Keratinocyte (primary cell): ENCODE results near the gene ELP6.

Experiments
- EZH2 ChIP-seq: IDR thresholded peaks from one replicate; pipeline ENCODE4 v1.6.1; 2012; ENCODE audit warnings: inconsistent platforms, mild to moderate bottlenecking, low read length, moderate library complexity
- TF ChIP-seq, protein P1 (sequence below), 3 experiments: IDR thresholded peaks in 1 of 3; conservative IDR thresholded peaks in 1 of 3; optimal IDR thresholded peaks in 1 of 3; 2 replicates in 2 of 3; 3 replicates in 1 of 3; pipeline versions ENCODE3 to v1.5.1; 2011; ENCODE audit warnings: low read length in 3 of 3, mild to moderate bottlenecking in 3 of 3, moderate library complexity in 2 of 3, control low read depth in 1 of 3, inconsistent platforms in 1 of 3; ENCODE audit not compliant: insufficient read depth in 2 of 3; ENCODE audit errors: extremely low read depth in 1 of 3

DNA sequence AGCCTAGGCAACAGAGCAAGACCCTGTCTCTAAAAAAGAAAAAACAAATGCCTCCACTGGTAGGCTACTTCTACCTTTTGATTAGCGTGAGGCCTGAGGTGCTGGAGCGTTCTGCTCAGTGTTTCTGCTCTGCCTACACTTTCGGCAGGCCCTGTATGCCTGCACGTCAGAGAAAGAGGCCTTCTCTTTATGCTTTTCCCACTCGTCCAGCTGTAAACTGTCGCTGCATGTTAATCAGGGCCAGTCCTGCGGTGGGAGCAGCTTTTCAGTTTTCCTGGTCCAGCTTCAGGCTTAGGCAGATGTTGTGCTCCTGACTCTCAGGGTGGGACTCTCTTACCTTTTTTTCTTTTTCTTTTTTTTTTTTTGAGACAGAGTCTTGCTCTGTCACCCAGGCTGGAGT lies 39.9 kb upstream of the ELP6 start:
- TF ChIP-seq, protein P1, sequence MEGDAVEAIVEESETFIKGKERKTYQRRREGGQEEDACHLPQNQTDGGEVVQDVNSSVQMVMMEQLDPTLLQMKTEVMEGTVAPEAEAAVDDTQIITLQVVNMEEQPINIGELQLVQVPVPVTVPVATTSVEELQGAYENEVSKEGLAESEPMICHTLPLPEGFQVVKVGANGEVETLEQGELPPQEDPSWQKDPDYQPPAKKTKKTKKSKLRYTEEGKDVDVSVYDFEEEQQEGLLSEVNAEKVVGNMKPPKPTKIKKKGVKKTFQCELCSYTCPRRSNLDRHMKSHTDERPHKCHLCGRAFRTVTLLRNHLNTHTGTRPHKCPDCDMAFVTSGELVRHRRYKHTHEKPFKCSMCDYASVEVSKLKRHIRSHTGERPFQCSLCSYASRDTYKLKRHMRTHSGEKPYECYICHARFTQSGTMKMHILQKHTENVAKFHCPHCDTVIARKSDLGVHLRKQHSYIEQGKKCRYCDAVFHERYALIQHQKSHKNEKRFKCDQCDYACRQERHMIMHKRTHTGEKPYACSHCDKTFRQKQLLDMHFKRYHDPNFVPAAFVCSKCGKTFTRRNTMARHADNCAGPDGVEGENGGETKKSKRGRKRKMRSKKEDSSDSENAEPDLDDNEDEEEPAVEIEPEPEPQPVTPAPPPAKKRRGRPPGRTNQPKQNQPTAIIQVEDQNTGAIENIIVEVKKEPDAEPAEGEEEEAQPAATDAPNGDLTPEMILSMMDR (optimal IDR thresholded peaks at IDR 0.05 in 1 of 3, IDR thresholded peaks at IDR 0.05 in 1 of 3, conservative IDR thresholded peaks at IDR 0.05 in 1 of 3; ENCODE audit: extremely low read depth in 1 of 3, insufficient read depth in 2 of 3, low read length in 3 of 3), result no peak
- TF ChIP-seq EZH2, result no peak
